Measurements from ENCODE around the gene NEU4. TPM values are rescaled to one million over a fixed set of nuclear protein-coding genes. Genes with fewer than 3 reads are reported as not detected.

Gene NEU4
- total RNA-seq, 2 experiments from 2014 or later = 0.20 TPM; not detected in 1

DNA sequence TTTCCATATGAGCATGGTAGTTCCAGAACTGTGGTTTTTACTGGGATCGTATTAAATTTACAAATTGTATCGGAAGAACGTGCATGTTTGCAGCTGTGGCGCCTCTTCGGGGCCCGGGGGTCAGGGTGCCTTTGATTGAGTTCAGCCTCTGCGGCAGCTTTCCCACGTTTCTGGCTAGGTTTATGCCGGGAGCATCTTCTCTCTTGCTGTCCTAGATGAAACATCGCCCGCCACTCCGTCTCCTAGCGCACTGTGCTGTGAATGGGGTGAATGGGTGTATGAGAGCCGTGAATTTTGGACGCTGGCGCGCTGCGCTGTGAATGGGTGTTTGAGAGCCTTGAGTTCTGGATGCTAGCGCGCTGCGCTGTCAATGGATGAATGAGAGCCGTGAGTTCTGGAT is 37.4 kb downstream of the NEU4 start:
- H3K27ac Mint-ChIP-seq = no peak overlapping the region
- H3K4me3 Mint-ChIP-seq = no peak overlapping the region
- H3K36me3 Mint-ChIP-seq = no peaks in the 10 kb centered on the region
- H3K4me1 Mint-ChIP-seq = peaks cover 19% of the 10 kb centered on the region
- DNase-seq (no peak), ATAC-seq (ENCODE audit: low read depth) (no peak)
- no peaks in the 10 kb centered on the region for H3K9me3 Mint-ChIP-seq
- H3K27me3 Mint-ChIP-seq = peaks cover 11% of the 10 kb centered on the region
- POLR2A ChIA-PET = no interaction called here

DNA sequence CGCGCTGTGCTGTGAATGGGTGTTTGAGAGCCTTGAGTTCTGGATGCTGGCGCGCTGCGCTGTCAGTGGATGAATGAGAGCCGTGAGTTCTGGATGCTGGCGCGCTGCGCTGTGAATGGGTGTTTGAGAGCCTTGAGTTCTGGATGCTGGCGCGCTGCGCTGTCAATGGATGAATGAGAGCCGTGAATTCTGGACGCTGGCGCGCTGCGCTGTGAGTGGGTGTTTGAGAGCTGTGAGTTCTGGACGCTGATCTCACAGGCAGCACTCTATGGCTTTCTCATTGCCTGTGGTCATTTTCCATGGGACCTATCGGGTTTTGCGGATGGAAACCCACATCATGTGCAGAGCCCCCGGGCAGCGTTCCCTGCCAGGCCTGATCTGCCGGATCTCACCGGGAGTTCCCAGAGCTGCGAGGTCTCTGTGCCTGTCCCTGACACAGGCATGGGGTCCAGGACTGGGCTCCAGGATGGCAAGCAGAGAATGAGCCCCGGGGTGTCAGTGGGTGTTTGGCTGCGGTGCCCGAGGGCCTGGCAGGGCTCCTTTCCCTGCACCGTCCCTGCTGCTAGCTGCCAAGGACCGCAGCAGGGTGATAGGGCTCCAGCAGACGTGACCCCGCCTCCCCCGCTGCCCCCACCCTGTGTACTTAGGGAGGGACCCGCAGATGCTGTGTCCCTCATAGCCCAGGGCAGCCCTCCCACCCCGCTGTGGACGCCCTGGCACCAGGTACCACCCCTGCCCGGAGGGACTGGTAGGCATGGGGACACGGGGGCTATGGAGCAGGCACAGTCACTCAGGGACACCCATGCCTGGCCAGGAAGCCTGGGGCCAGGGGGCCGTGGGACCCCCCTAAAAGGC is 40.0 kb downstream of the NEU4 start:
- no peaks in the 10 kb centered on the region for H3K36me3 Mint-ChIP-seq
- H3K9me3 Mint-ChIP-seq = no peaks in the 10 kb centered on the region
- DNase-seq = no peak
- no peak overlapping the region for H3K4me3 Mint-ChIP-seq
- no peak for ATAC-seq (ENCODE audit: low read depth)
- POLR2A ChIA-PET = no interaction called here
- H3K4me1 Mint-ChIP-seq = peaks cover 11% of the 10 kb centered on the region
- H3K27me3 Mint-ChIP-seq = no peaks in the 10 kb centered on the region
- no peak overlapping the region for H3K27ac Mint-ChIP-seq

DNA sequence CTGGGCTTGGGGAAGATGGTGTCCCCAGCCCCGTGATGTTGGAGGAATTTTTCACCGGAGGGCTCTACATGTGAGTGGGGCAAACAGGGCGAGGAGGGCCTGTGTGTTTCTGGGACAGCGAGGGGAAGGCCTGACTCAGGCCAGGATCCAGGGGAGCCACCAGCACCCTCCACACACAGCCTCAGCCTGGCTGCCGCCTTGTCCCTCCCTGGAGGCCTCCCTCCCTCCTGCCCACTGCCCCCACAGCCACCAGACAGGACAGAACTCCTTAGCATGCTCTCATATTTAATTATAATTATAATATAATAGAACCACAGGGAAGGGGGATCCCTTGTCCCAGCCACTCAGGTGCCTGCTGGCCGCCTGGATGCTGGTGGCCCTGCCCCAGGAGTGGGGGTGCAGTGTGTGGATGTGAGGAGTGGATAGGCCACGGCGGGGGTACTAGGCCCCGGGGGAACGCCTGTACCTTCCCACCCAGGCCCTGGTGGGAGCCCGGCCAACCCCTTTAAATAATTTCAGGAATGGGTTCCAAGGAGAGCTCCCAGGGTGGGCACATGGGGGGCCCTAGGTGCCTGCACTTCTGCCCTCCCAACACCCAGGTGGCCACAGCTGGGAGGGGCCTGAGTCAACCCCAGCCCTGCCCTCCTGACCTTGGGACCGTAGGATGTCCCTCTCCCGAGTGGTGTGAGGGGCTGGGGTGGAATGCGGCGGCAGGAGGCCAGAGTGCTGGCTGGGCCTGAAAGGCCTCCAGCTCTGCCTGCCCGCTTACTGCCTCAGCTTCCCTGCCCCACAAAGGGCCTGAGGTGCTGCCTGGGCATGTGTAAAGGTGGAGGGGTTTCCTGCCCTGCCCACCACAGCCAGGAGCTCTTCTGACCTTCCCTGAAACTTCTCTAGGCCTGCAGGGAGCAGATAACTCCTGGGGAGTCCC is 40.9 kb downstream of the NEU4 start:
- no peaks in the 10 kb centered on the region for H3K27me3 Mint-ChIP-seq
- no peaks in the 10 kb centered on the region for H3K36me3 Mint-ChIP-seq
- POLR2A ChIA-PET = no interaction called here
- H3K27ac Mint-ChIP-seq = no peak overlapping the region
- H3K9me3 Mint-ChIP-seq = no peaks in the 10 kb centered on the region
- no peak overlapping the region for H3K4me3 Mint-ChIP-seq
- H3K4me1 Mint-ChIP-seq = peaks cover 8% of the 10 kb centered on the region
- DNase-seq (no peak), ATAC-seq (ENCODE audit: low read depth) (no peak)

DNA sequence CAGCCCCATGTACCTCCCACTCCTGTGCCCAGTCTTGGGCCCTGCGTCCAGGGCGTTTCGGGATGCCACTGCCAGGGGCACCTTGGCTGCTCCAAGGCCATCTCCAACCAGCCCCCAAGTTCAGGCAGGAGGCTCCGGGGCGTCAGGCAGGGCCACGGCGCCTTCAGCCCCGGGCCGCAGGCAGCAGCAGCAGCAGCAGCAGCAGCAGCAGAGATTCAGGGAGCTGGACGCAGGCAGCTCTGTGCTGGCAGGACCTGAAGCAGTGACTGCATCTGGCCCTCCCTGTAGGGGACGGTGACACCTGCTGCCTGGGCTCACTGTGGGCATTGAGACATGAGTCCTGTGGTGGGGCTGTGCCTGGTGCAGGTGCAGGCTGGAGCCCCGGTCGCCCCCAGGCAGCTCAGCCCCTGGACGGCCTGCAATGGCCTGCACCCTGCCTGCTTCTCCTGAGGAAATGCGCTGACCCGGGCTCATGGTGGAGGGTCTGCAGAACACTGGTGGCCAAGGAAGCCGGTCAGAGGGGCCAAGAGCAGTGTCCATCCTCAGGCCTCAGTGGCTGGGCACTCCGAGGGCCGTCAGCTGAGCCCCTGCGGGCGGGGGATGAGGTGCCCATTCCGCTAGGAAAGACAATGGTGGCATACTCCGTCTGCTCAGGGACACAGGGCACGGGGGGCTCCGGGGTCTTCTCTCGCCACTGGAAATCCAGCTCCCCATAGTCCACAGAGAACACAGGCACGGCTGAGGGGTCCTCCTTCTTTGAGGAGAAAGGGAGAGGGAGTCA is 41.7 kb downstream of the NEU4 start:
- no peaks in the 10 kb centered on the region for H3K9me3 Mint-ChIP-seq
- no peak for DNase-seq
- no peaks in the 10 kb centered on the region for H3K27me3 Mint-ChIP-seq
- POLR2A ChIA-PET = no interaction called here
- no peaks in the 10 kb centered on the region for H3K36me3 Mint-ChIP-seq
- no peak overlapping the region for H3K4me3 Mint-ChIP-seq
- no peak overlapping the region for H3K27ac Mint-ChIP-seq
- peaks cover 5% of the 10 kb centered on the region for H3K4me1 Mint-ChIP-seq
- no peak for ATAC-seq (ENCODE audit: low read depth)

DNA sequence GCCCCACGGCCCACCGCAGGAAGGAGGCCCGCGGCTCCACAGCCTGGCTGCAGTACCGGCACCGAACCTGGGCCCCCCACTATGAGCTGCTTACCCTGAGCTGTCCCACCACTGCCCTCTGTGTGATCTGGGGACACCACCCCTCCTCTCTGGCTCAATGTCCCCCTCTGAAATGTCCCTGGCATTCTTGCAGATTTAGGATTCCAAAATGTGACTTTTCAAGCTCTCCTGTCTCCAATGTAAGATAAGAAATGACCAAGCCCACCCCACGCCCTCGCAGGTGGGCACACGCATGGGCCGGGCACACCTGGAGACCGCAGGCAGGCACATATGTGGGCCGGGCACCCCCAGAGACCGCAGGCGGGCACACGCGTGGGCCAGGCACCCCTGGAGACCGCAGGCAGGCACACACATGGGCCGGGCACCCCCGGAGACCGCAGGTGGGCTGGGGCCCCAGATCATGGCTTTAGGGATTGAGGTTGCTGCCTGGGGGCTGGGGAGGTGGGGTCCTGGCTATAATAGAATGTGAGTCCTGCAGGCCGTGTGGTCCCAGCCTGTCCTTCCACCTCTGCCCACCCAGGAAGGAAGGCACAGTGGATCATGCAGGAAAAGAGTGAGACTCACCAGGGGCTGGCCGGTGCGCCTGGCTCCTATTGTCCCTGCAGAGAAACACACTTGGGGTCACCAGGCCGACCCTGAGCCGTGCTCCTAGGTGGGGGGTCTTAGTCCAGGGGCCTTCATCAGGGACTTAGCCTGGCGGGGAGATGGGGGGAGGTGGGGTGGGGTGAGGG is 42.5 kb downstream of the NEU4 start:
- DNase-seq (no peak), ATAC-seq (ENCODE audit: low read depth) (no peak)
- Mint-ChIP-seq H3K36me3 (no peaks in the 10 kb centered on the region), H3K4me1 (no peaks in the 10 kb centered on the region), H3K4me3 (no peak overlapping the region), H3K9me3 (no peaks in the 10 kb centered on the region), H3K27me3 (no peaks in the 10 kb centered on the region), H3K27ac (no peak overlapping the region)
- POLR2A ChIA-PET = no interaction called here

DNA sequence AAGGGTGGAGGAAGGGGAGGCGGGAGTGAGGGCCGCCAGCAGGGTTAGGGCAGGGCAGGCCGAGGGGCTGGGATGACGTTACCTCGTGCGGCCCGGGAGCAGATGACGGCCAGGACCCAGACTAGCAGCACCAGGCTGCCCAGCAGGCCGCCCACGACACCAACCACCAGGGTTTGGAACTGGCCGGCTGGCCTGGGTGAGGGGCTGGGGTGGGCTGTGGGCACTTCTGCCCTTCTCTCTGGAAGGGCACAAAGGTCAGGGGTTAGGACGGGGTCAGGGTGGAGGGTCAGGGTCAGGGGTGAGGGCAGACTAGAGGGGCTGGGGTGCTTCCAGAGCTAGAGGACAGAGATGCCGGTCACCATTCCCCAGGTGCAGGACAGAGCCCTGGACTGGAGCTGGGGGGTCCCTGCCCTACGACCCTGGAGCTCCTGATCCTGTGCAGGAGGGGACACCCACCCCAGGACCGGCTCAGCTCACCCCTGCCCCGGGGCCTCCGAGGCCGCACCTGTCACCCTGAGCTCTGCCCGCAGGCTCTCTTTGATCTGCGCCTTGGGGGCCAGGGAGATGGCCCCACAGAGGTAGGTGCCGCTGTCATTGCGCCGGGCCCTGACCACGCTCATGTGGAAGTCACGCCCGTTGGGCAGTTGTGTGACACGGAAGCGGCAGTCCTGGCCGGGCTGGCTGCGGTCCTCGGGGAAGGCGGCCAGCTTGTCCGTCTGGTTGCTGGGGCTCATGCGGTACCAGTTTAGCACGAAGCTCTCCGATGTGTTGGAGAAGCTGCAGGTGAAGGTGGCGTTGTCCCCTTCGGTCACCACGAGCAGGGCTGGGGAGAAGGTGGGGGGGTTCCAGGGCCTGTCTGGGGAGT is 43.4 kb downstream of the NEU4 start:
- H3K36me3 Mint-ChIP-seq = no peaks in the 10 kb centered on the region
- H3K4me1 Mint-ChIP-seq = no peaks in the 10 kb centered on the region
- POLR2A ChIA-PET = no interaction called here
- DNase-seq (no peak), ATAC-seq (ENCODE audit: low read depth) (no peak)
- H3K27ac Mint-ChIP-seq = no peak overlapping the region
- H3K27me3 Mint-ChIP-seq = no peaks in the 10 kb centered on the region
- H3K9me3 Mint-ChIP-seq = no peaks in the 10 kb centered on the region
- H3K4me3 Mint-ChIP-seq = no peak overlapping the region

DNA sequence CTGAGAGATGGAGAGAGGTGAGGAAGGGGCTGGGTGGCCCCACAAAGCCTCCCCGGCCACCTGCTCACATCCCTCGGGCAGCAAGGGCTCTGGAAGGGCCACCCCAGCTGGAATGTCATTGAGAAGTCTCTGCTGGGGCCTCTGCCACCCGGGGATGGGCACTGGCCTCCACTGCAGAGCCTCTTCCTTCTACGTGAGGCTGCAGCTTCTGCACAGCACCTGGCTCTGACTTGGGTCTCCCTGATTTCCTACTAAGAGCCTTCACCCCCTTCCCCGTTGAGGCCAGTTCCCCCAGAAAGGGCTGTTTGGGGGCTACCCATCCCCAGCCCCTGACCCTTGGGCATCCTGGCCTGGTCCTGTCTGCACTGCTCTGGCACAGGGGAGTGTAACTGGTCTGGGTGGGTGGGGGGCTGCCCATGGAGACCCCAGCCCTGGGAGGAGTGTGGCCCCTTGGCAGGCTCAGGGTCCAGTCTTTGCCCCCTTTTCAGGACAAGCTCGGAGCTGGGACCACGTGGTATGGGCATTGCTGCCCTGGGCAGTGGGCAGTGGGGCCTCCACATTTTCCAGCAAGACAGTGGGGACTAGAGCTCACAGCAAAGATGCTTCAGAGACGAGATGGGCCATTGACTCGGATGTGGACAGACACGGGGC is 44.1 kb downstream of the NEU4 start:
- POLR2A ChIA-PET = no interaction called here
- Mint-ChIP-seq H3K27ac (no peak overlapping the region), H3K4me1 (no peaks in the 10 kb centered on the region), H3K36me3 (no peaks in the 10 kb centered on the region), H3K27me3 (no peaks in the 10 kb centered on the region), H3K9me3 (no peaks in the 10 kb centered on the region), H3K4me3 (no peak overlapping the region)
- DNase-seq = no peak
- no peak for ATAC-seq (ENCODE audit: low read depth)

DNA sequence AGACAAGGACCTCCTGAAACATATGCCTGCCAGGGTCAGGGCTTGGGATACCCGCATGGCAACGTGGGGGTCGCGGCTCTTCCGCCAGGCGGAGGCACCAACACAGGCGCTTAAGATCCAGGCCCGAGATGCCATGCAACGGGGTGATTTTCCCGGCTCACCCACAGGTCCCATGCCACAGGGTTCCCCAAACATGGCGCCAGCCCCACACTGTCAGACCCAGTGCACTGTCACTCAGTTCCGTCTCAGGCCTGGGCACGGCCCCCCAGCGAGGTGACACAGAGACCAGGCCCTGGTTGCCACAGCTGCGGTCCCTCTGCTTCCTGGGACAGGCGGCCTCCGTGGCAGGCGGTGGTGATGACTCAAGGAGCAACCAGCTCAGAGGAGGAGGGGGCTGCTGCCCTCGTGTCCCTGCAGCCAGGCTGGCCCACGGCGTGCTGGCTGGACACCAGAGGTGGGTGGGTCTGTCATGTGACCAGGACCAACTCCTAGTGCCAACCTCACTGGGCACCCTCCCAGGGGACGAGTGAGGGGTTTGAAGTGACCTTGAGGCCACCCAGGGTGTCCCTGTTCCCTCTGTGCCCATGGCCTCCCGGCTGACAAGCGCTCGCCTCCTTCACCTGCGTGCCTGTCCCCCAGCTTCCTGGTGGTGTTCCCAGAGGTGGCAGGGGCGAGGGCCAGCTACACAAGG is 44.8 kb downstream of the NEU4 start:
- Mint-ChIP-seq H3K27me3 (no peaks in the 10 kb centered on the region), H3K9me3 (no peaks in the 10 kb centered on the region), H3K27ac (no peak overlapping the region), H3K4me3 (no peak overlapping the region), H3K4me1 (no peaks in the 10 kb centered on the region), H3K36me3 (no peaks in the 10 kb centered on the region)
- POLR2A ChIA-PET = no interaction called here
- no peak for DNase-seq
- no peak for ATAC-seq (ENCODE audit: low read depth)

DNA sequence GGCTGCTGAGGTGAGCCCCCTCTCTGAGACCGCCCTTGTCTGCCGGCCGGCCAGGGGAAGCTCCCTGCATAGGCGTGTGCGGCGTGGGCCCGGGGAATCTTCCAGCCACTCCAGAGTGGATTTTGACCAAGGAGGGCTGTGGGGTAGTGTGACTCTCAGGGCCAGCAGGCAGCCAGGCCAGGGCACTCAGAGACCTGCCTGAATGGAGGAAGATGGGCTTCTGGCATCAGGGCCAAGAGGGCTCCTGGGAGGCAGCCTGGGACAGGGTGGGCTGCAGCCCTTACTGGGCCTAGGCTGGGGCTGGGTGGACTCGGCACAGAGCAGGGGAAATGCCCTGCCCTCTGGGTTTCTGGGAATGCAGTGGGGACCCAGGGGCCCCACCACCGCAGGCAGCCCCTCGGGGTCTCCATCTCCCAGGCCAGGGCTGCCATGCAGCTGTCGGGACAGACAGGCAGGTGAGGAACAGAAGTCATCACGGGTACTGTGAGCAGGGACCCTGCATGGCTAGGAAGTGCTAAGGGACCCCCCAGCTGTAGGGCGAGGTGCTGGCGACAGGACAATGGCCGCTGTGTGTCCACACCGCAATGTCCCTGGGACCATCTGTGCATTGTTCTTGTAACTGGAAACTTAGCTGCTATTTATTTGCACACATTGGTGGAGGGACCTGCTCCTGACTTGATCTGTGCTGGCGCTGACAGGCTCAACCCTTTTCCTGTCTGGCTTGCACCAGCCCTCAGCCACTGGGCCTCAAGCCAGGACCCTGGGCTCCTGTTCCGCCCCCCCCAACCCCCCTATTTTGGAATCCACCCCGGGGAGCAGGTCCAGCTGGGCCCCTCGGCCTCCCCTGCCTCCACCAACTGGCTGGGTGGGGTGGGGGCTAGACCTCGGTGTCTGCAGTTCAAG is 45.6 kb downstream of the NEU4 start:
- Mint-ChIP-seq H3K9me3 (no peaks in the 10 kb centered on the region), H3K36me3 (no peaks in the 10 kb centered on the region), H3K4me1 (peaks cover under 1% of the 10 kb centered on the region), H3K27me3 (no peaks in the 10 kb centered on the region), H3K4me3 (no peak overlapping the region), H3K27ac (no peak overlapping the region)
- no peak for ATAC-seq (ENCODE audit: low read depth)
- DNase-seq = no peak
- POLR2A ChIA-PET = no interaction called here

DNA sequence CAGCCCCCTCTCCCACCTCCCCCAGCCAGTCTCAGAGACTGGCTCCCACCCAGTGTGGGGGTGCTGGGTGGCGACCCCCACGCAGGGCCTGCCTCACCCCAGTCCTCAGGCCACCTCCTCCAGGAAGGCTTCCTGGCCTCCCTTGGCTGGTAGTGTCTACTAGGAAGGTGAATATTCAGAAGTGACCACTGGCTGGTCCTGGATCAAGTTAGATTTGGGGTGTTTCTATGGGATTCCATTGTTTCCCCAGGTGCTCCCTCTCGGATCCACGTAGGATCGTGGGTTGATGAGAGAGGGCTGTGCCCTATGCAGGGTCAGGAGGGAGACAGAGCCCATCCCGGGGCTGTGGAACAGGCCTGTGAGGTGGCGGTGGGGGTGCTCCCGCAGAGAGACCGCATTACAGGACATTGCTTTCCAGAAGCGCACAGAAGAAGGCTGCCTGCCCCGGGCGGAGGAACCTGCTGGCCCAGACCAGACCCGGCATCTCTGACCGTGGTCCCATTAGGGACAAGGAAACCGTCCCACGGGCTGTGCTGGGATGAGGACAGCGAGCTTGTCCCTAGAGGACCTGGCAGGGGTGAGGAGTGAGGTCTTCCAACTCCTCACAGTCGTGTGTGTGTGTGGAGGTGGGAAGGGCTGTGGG is 46.4 kb downstream of the NEU4 start:
- Mint-ChIP-seq H3K4me1 (peaks cover 6% of the 10 kb centered on the region), H3K9me3 (no peaks in the 10 kb centered on the region), H3K4me3 (no peak overlapping the region), H3K27ac (no peak overlapping the region), H3K27me3 (no peaks in the 10 kb centered on the region), H3K36me3 (no peaks in the 10 kb centered on the region)
- DNase-seq = no peak
- POLR2A ChIA-PET = no interaction called here
- no peak for ATAC-seq (ENCODE audit: low read depth)

Data from activated naive CD8-positive, alpha-beta T cell treated with anti-CD3 and anti-CD28 coated beads, Interleukin-2, amount 10 ng/mL, durations not matched to agents 7 days and 5 days (primary cell).